Stimulated activated CD8-positive, alpha-beta memory T cell treated with anti-CD3 and anti-CD28 coated beads, Interleukin-4, amount 100 ng/mL, for 24 hours (primary cell): ENCODE results near the gene THADA.

ENCODE experiments used
- DNase-seq: peaks from one replicate; pipeline ENCODE4 v3.0.0-alpha.2; 2020; ENCODE audit warnings: low read depth

Gene THADA

GRCh38 chr2:43239981-43240765 is 355.7 kb downstream of the THADA start:
- no peak for DNase-seq

GRCh38 chr2:43238813-43239212 is 357.0 kb downstream of the THADA start:
- no peak for DNase-seq

- DNase-seq = no peak
These were observed 357.7 kb downstream of the THADA start for GRCh38 chr2:43238176-43238575.

GRCh38 chr2:43233218-43234212 is 362.3 kb downstream of the THADA start:
- DNase-seq = no peak

- no peak for DNase-seq
These were observed 364.6 kb downstream of the THADA start for GRCh38 chr2:43230951-43231827.

GRCh38 chr2:43230351-43230885 is 365.4 kb downstream of the THADA start:
- DNase-seq = no peak

- no peak for DNase-seq
These were observed 366.8 kb downstream of the THADA start for GRCh38 chr2:43228756-43229659.

- no peak for DNase-seq
These were observed 367.5 kb downstream of the THADA start for GRCh38 chr2:43228321-43228751.

- DNase-seq = no peak
These were observed 368.0 kb downstream of the THADA start for GRCh38 chr2:43227830-43228281.

GRCh38 chr2:43226955-43227829 is 368.6 kb downstream of the THADA start:
- peak; percentile 54 for DNase-seq

GRCh38 chr2:43226558-43226954 is 369.3 kb downstream of the THADA start, which contains the start of gene ZFP36L2:
TSS of gene ZFP36L2 (minus strand) at chr2:43226606. CDS start at chr2:43226315, 291 bp downstream.
- DNase-seq = peak; percentile 94

GRCh38 chr2:43225788-43226557 is 369.9 kb downstream of the THADA start:
- peak; percentile 73 for DNase-seq

GRCh38 chr2:43225093-43225787 is 370.6 kb downstream of the THADA start:
- DNase-seq = peak; percentile 44

- peak; percentile 26 for DNase-seq
These were observed 371.2 kb downstream of the THADA start for GRCh38 chr2:43224571-43225092.

- DNase-seq = peak; percentile 55
These were observed 371.7 kb downstream of the THADA start for GRCh38 chr2:43224131-43224570.

- no peak for DNase-seq
These were observed 372.3 kb downstream of the THADA start for GRCh38 chr2:43223521-43224001.
